IPS-18c (cell line): ENCODE data around the gene DENND1A.
"Not testable (repeated sequence)": the region's sequence is repeated elsewhere in the genome, so short reads cannot be mapped to it uniquely, and the experiment has no call there.

Source experiments
- H3K4me3 ChIP-seq: 2 replicates; pipeline ENCODE4 v1.7.0; 2013; ENCODE audit warnings: low read depth, mild to moderate bottlenecking, low read length, moderate library complexity; ENCODE audit not compliant: insufficient read depth
- H3K9me3 ChIP-seq: one replicate; pipeline ENCODE4 v1.6.1; 2013; ENCODE audit warnings: mild to moderate bottlenecking, low read length, moderate library complexity; ENCODE audit not compliant: control insufficient read depth, insufficient read depth

DENND1A gene

DNA sequence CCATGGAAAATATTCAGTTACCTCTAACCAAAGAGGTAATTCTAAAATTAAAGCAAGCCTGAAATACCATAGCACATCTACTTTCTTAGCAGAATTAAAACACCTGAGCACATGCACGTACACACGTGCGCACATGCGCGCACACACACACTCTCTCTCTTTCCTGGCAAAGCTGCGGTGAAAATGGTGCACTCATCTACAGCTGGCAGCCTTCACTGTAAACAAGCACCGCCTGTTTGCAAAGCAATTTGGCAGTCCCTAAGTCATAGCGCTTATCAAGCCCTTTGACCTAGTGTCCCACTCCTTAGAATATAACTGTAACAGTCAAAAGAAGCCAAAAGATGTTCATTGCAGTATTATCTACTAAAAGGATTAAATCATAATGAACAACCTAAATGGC lies 278.7 kb downstream of the DENND1A start:
- no peaks in the 10 kb centered on the region for H3K9me3 ChIP-seq
- H3K4me3 ChIP-seq = no peak overlapping the region

DNA sequence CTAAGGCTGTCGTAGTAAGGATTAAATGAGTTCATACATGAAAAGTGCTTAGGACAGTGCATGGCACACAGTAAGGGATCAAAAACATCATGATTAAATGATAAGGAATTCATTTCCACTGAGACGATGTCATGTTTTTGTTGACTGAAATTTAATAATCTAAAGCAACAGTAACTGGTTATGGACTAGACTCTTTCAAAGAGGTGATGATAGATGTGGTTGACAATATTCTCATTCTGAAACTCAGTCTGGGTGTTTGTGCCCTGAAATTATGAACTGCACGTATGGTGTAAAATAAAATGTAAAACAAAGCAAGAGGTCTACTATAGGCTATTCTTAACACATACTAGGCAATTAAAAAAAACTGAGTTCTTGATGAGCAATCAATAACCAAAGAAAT lies 280.0 kb downstream of the DENND1A start:
- Histone ChIP-seq H3K9me3 (no peaks in the 10 kb centered on the region), H3K4me3 (no peak overlapping the region)

- Histone ChIP-seq H3K9me3 (no peaks in the 10 kb centered on the region), H3K4me3 (no peak overlapping the region)
Measured at GRCh38 chr9:123647145-123647544, 282.8 kb downstream of the DENND1A start.

GRCh38 chr9:123645762-123646161 lies 284.2 kb downstream of the DENND1A start:
- H3K9me3 ChIP-seq = no peaks in the 10 kb centered on the region
- no peak overlapping the region for H3K4me3 ChIP-seq

GRCh38 chr9:123645126-123645525 lies 284.8 kb downstream of the DENND1A start:
- no peak overlapping the region for H3K4me3 ChIP-seq
- H3K9me3 ChIP-seq = no peaks in the 10 kb centered on the region

DNA sequence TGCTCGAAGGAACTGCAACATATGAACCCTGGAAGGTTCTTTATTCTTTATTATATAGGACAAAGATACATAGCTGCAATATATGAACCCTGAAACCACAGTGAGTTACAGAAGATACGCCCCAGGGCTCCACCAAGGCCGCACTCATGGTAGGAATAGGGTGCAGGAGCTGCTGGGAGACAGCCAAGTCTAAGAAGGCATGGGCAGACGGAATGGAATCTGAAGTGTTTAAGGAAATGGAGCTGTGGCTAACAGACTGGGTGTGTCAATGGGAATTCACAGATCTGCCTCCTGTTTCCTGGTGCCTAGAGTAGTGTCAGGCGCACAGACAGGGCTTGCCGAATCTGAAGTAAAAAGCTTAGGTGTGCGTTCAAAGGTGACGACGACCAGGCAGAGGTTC lies 286.4 kb downstream of the DENND1A start:
- no peaks in the 10 kb centered on the region for H3K9me3 ChIP-seq
- H3K4me3 ChIP-seq = no peak overlapping the region

DNA sequence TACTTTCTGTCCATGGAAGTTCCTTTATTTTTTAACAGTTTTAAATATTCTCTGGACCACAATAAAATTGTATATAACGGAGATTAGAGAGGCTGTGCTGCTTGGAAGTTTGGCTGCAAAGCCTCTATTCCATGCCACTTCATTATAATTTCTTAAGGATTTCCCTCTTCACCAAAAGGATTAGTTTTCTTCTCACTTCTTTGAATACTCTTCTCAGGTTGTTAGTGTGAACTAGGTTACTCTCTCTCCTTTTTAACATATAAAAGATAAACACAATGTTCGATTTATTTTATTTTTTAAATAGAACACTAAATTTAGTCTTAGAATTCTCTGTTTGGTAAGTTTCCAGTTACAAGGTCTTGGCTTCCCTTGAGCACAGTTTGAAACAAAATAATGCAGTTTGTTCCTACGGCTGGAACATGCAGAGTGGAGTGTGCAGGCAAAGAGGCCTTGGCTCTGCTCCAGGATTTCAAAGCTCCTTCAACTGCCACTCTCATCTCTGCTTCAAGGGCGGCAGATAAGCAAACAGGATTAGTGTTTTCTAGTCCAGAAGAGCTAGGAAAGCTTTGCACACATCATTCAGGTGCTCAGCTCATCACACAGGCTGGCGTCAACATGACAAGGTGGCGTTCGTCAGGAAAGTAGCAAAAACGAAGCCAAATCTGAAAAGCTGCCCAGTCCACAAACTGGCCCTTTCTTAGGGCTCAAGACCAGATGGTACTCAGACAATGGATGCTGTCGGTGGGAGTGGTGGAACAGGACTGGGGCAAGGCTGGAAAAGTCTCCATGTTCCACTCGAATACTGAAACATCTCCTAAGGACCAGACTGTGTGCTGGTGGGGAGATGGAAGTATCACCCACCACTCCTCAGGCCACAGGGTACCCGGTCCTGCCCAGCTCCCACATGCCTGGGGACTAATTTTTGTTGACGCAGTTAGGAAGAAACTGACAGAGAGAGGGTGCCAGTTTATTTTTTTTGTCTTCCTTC lies 287.3 kb downstream of the DENND1A start:
- Histone ChIP-seq H3K9me3 (no peaks in the 10 kb centered on the region), H3K4me3 (no peak overlapping the region)

DNA sequence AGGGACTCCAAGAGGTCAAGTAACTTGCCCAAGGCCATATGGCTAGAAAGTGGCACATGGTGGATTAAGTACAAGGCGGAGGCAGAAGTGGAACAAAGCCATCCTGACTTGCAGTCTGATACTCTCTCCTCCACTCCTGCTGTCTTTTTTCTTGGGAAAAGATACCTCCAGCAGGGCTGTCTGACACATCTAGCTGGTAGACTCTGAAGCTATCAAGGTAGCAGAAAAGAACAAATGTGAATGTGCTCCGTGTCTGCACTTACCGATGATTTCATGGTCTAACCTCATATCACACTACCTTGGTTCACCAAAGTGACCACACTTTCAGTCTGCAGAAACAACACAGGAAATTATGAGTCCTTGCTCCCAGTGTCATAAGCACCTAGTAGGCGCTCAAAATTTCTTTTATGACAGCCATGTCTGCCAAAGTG lies 289.1 kb downstream of the DENND1A start:
- Histone ChIP-seq H3K4me3 (no peak overlapping the region), H3K9me3 (no peaks in the 10 kb centered on the region)

DNA sequence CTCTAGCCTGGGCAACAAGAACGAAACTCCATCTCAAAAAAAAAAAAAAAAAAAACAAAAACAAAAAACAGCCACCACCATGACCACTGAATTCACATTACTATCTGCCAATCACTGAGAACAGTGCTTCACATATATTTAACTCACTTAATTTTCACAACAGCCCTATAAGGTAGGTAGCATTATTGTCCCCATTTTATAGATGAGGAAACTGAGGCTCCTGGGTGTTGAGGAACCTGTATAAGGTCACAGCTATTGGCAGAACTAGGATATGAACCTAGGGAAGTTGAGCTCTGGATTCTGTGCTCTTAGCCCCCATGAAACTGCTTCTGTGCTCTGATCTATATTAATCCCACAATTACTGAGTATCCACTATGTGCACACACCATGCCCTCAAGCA lies 290.2 kb downstream of the DENND1A start:
- no peaks in the 10 kb centered on the region for H3K9me3 ChIP-seq
- no peak overlapping the region for H3K4me3 ChIP-seq

- H3K9me3 ChIP-seq = no peaks in the 10 kb centered on the region
- H3K4me3 ChIP-seq = no peak overlapping the region
Measured at GRCh38 chr9:123637945-123638634, 291.8 kb downstream of the DENND1A start.

- no peak overlapping the region for H3K4me3 ChIP-seq
Measured at GRCh38 chr9:123637606-123637944, 292.4 kb downstream of the DENND1A start.

GRCh38 chr9:123636805-123637204 lies 293.1 kb downstream of the DENND1A start:
- not testable (repeated sequence) for H3K9me3 ChIP-seq, H3K4me3 ChIP-seq

More at GRCh38 chr9:123637606-123637944, 292.4 kb downstream of the DENND1A start:
- H3K9me3 ChIP-seq = no peaks in the 10 kb centered on the region

DNA sequence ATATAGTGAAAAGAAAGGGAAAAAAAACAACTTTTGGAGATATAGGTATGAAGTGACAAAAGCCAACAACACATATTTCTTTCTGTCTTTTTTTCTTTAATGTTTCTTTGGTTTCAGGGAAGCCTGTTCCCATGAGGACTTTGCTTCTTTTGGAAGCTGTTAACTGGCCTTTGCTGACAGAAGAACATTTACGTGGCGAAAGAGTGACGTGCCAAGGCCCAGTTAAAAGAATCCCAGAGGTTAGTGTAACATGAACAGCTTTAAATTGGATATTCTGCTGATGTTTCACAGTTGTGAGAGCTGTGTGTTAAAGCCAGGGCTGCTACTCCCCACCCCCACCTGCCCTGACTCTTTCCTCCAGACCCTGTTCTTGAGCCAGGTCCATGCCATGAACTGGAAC lies 298.1 kb downstream of the DENND1A start:
- H3K9me3 ChIP-seq = no peaks in the 10 kb centered on the region
- H3K4me3 ChIP-seq = no peak overlapping the region

- Histone ChIP-seq H3K9me3 (no peaks in the 10 kb centered on the region), H3K4me3 (no peak overlapping the region)
Measured at GRCh38 chr9:123630233-123630632, 299.7 kb downstream of the DENND1A start.

- no peaks in the 10 kb centered on the region for H3K9me3 ChIP-seq
Measured at GRCh38 chr9:123629531-123629930, 300.4 kb downstream of the DENND1A start.

DNA sequence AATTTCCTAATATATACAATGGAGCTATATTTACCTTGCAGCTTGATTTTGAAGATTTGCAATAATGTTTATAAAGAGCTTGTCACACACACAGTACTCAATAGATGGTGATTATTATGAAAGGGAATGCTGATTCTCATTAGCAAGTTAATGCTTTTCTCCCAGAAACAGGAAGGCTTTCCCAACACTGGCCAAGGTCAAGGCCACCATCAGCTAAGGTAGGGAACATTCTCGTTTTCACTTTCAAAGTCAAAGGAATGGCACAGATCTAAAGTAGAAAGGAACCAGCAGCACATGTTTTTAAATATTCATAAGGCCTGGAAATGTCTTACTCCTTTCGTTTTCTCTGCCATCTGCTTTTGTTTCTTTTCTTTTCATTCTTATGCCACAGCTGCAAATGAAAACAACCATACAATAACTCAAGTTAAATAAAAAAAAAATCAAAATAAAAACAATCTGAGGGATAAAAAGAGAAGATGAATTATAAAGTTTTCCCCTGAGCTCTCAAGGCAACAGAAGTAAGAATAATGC lies 307.1 kb downstream of the DENND1A start:
- Histone ChIP-seq H3K9me3 (no peaks in the 10 kb centered on the region), H3K4me3 (no peak overlapping the region)

More at GRCh38 chr9:123629531-123629930, 300.4 kb downstream of the DENND1A start:
- H3K4me3 ChIP-seq = no peak overlapping the region

GRCh38 chr9:123620239-123620638 lies 309.7 kb downstream of the DENND1A start:
- H3K4me3 ChIP-seq = no peak overlapping the region
- H3K9me3 ChIP-seq = no peaks in the 10 kb centered on the region
